ENCODE data around the gene TNF. TPM values are rescaled to one million over a fixed set of nuclear protein-coding genes. Genes with fewer than 3 reads are reported as not detected.

TNF gene
- total and polyA plus RNA-seq, 2 of the 13 experiments (the other 11 are each of a cell fraction or from before 2014, with no cell fraction given): not detected

GRCh38 chr6:31541658-31542521, 33.5 kb upstream of the TNF start, which contains the start of gene DDX39B (continued):
- peak; percentile 57 for TF ChIP-seq ZBTB40 (IDR thresholded peaks at IDR 0.05)
- TF ChIP-seq ZBTB40 (CRISPR knock-in tag; IDR thresholded peaks at IDR 0.05): peak; percentile 86; the same call in 1 of the 2 replicates
- TF ChIP-seq SAFB2 (CRISPR knock-in tag; IDR thresholded peaks at IDR 0.05; ENCODE audit: borderline replicate concordance, low read depth): no peak; the same call in 1 of the 2 replicates
- peak; percentile 16; the same call in 1 of the 2 replicates for TF ChIP-seq ZNF138 (CRISPR knock-in tag; IDR thresholded peaks at IDR 0.05; ENCODE audit: low read depth)
- TF ChIP-seq ZNF569 (CRISPR knock-in tag; IDR thresholded peaks at IDR 0.05; ENCODE audit: borderline replicate concordance): no peak
- TF ChIP-seq DR1 (CRISPR knock-in tag; IDR thresholded peaks at IDR 0.05): peak; percentile 100
- TF ChIP-seq HDAC2 (CRISPR knock-in tag; IDR thresholded peaks at IDR 0.05): peak; percentile 39
- 0 out of 2 replicates have a peak, but pooled peaks have one; percentile 28 for TF ChIP-seq KDM3A (CRISPR knock-in tag; IDR thresholded peaks at IDR 0.05; ENCODE audit: low read depth)
- TF ChIP-seq SMC3 (IDR thresholded peaks at IDR 0.05; ENCODE audit: low read length): no peak
- peak; percentile 48 for TF ChIP-seq ETV6 (CRISPR knock-in tag; conservative IDR thresholded peaks at IDR 0.05)
- TF ChIP-seq CEBPG (CRISPR knock-in tag; IDR thresholded peaks at IDR 0.05): peak; percentile 56; the same call in 1 of the 2 replicates
- TF ChIP-seq ZKSCAN1 (IDR thresholded peaks at IDR 0.05; ENCODE audit: low read length): peak; percentile 62; the same call in 1 of the 2 replicates
- TF ChIP-seq ZNF33A (CRISPR knock-in tag; IDR thresholded peaks at IDR 0.05; ENCODE audit: borderline replicate concordance): peak; percentile 77; the same call in 1 of the 2 replicates
- TF ChIP-seq MXI1 (IDR thresholded peaks at IDR 0.05; ENCODE audit: borderline replicate concordance, low read depth, low read length): peak; percentile 77
- peak; percentile 76 for TF ChIP-seq NR2C2 (CRISPR knock-in tag; IDR thresholded peaks at IDR 0.05; ENCODE audit: borderline replicate concordance)
- no peak for TF ChIP-seq ZNF850 (CRISPR knock-in tag; conservative IDR thresholded peaks at IDR 0.05)
- no peak; the same call in none of the 2 replicates for TF ChIP-seq ZNF589 (CRISPR knock-in tag; conservative IDR thresholded peaks at IDR 0.05)
- peak; percentile 96 for TF ChIP-seq RFXAP (CRISPR knock-in tag; IDR thresholded peaks at IDR 0.05; ENCODE audit: borderline replicate concordance)
- TF ChIP-seq NR2F2 (IDR thresholded peaks at IDR 0.05; ENCODE audit: borderline replicate concordance, low read depth): no peak
- no peak for TF ChIP-seq SRSF9 (IDR thresholded peaks at IDR 0.05; ENCODE audit: borderline replicate concordance, insufficient read depth, low read depth, low read length, poor library complexity, severe bottlenecking)
- TF ChIP-seq ATF3 (CRISPR knock-in tag; IDR thresholded peaks at IDR 0.05): no peak
